ENCODE measurements around the gene CSK.

Gene CSK

GRCh38 chr15:74844319-74845207, 62.7 kb downstream of the CSK start:
- DNase-seq = no peak

DNA sequence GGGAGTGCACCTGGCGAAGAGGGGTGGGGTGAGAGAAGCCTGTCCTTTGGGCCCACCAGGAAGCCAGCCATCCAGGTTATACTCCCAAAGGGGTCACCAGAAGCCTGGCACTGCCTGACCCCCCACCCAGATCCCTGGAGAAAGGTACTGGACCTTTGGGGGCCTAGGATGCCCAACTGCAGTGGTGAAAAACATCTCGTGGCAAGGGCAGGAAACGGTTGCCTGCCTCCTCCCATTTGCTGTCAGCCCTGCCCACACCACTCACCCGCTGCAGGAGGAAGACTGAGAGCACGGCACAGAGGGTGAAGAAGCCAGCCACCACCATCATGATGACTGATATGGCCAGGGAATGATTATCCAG, 63.3 kb downstream of the CSK start:
- no peak for DNase-seq

DNA sequence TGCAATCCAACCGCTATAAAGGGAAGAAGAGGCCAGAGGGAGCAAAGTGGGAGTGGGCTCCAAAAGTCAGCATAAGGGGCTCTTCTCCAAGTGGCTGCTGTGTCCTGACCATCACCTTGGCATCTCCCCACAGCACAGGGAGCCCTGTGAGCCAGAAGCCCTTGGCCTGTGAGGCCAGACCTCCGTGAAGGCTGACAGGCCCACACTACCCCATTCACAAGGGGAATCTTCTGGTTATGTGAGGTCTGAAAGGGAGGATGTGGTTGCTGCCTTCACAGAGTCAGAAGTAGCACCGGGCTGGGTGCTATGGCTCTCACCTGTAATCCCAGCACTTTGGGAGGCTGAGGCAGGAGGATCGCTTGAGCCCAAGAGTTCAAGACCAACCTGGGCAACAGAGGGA, 63.7 kb downstream of the CSK start:
- DNase-seq = no peak

DNA sequence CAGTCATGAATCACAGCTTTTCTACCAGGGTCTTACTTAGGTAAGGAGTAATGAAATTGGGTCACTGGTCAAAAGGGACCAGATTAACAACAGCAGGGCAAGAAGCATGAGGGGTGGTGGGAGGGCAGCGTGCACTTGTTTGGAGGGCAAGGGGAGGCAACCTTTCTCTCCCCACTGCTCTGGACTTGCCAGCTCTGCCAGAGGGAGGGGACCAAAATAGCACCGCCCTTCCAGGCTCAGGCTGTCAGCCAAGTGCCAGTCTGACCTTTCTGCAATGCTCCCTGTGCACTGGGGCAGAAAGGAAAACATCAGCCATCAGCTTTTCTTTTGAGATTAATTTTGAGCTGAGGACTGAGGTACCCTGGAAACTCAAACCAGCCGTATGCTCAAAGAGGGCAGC, 65.6 kb downstream of the CSK start:
- no peak for DNase-seq

DNA sequence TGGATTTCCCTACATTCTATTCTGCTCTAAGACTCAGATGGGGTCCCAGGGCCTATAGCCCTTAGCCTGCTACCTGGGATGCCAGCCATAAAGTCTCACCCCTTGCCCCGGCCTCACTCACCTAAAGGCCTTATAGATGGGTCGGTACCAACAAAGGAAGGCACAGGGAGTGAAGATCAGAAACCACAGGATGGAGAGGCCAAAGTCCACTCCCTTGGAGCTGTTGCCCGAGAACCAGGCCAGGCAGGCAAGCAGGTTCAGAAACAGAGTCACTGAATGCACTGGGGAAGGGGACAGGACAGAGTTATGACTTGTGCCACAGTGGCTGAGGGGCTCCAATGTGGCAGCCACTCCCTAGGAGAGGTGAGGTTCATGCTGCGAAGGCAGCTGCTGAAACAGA, 68.5 kb downstream of the CSK start:
- no peak for DNase-seq

GRCh38 chr15:74851960-74852359, 70.1 kb downstream of the CSK start:
- no peak for DNase-seq
